Measurements from ENCODE around the gene IGLL5.

GRCh38 chr22:22945195-22945594 lies 57.6 kb downstream of the IGLL5 start:
- TF ChIP-seq CTCF (IDR thresholded peaks at IDR 0.05) (no peak), EP300 (IDR thresholded peaks at IDR 0.05) (no peak), POLR2AphosphoS5 (IDR thresholded peaks at IDR 0.05) (no peak), POLR2A (IDR thresholded peaks at IDR 0.05) (no peak)

Data from stomach (tissue), 4 donors.